ENCODE data around the gene PUSL1. TPM values are rescaled to one million over a fixed set of nuclear protein-coding genes. Genes with fewer than 3 reads are reported as not detected.

The PUSL1 gene
- total RNA-seq, 2 experiments from 2014 or later: 23.9 to 25.4 TPM

- ATAC-seq (no peak), DNase-seq (no peak)
- no peaks in the 10 kb centered on the region for H3K9me3 Mint-ChIP-seq
- CTCF ChIA-PET: no interaction called here
- no peaks in the 10 kb centered on the region for H3K4me1 Mint-ChIP-seq (ENCODE audit: low read depth)
- TF ChIP-seq CTCF (IDR thresholded peaks at IDR 0.05): no peak
- H3K36me3 Mint-ChIP-seq (ENCODE audit: low read depth): peaks cover 1% of the 10 kb centered on the region
- no peak overlapping the region for H3K4me3 Mint-ChIP-seq
- no peaks in the 10 kb centered on the region for H3K27me3 Mint-ChIP-seq
- POLR2A ChIA-PET: interaction anchor here (2.9 kb wide), 1 partner anchor 8 kb away, joined by 10 read pairs; no protein-coding TSS in a partner anchor
- intact Hi-C loops (cut with micrococcal nuclease): no loop called here
- H3K27ac Mint-ChIP-seq: no peak overlapping the region
These were observed 25.3 kb downstream of the PUSL1 start for GRCh38 chr1:1333551-1334241.

- Mint-ChIP-seq H3K9me3 (no peaks in the 10 kb centered on the region), H3K4me1 (ENCODE audit: low read depth) (no peaks in the 10 kb centered on the region), H3K4me3 (no peak overlapping the region), H3K36me3 (ENCODE audit: low read depth) (peaks cover 4% of the 10 kb centered on the region), H3K27me3 (no peaks in the 10 kb centered on the region), H3K27ac (no peak overlapping the region)
- DNase-seq: no peak
- CTCF ChIA-PET: no interaction called here
- intact Hi-C loops (cut with micrococcal nuclease): no loop called here
- ATAC-seq: no peak
- no peak for TF ChIP-seq CTCF (IDR thresholded peaks at IDR 0.05)
- POLR2A ChIA-PET: interaction anchor here (2.9 kb wide), 1 partner anchor 9 kb away, joined by 10 read pairs; no protein-coding TSS in a partner anchor
These were observed 26.4 kb downstream of the PUSL1 start for GRCh38 chr1:1334835-1335234.

GRCh38 chr1:1335283-1335682 is 26.9 kb downstream of the PUSL1 start:
- ATAC-seq (no peak), DNase-seq (no peak)
- ChIA-PET POLR2A (interaction anchor here (0.9 to 2.9 kb wide), 2 partner anchors 9 to 21 kb away, joined by 3 to 10 read pairs; no protein-coding TSS in a partner anchor), CTCF (no interaction called here)
- H3K9me3 Mint-ChIP-seq: no peaks in the 10 kb centered on the region
- H3K4me1 Mint-ChIP-seq (ENCODE audit: low read depth): no peaks in the 10 kb centered on the region
- no peak overlapping the region for H3K4me3 Mint-ChIP-seq
- intact Hi-C loops (cut with micrococcal nuclease): no loop called here
- no peak overlapping the region for H3K27ac Mint-ChIP-seq
- H3K36me3 Mint-ChIP-seq (ENCODE audit: low read depth): peaks cover 5% of the 10 kb centered on the region
- no peak for TF ChIP-seq CTCF (IDR thresholded peaks at IDR 0.05)
- H3K27me3 Mint-ChIP-seq: no peaks in the 10 kb centered on the region

GRCh38 chr1:1335792-1336248 is 27.4 kb downstream of the PUSL1 start:
- no peaks in the 10 kb centered on the region for H3K27me3 Mint-ChIP-seq
- intact Hi-C loops (cut with micrococcal nuclease): no loop called here
- no peaks in the 10 kb centered on the region for H3K4me1 Mint-ChIP-seq (ENCODE audit: low read depth)
- no peak overlapping the region for H3K4me3 Mint-ChIP-seq
- H3K9me3 Mint-ChIP-seq: no peaks in the 10 kb centered on the region
- no peak overlapping the region for H3K27ac Mint-ChIP-seq
- no peak for DNase-seq
- POLR2A ChIA-PET: interaction anchor here (0.9 to 2.9 kb wide), 2 partner anchors 10 to 21 kb away, joined by 3 to 10 read pairs; no protein-coding TSS in a partner anchor
- peaks cover 10% of the 10 kb centered on the region for H3K36me3 Mint-ChIP-seq (ENCODE audit: low read depth)
- CTCF ChIA-PET: no interaction called here
- no peak for TF ChIP-seq CTCF (IDR thresholded peaks at IDR 0.05)
- ATAC-seq: no peak

GRCh38 chr1:1336446-1336845 is 28.0 kb downstream of the PUSL1 start:
- no peaks in the 10 kb centered on the region for H3K4me1 Mint-ChIP-seq (ENCODE audit: low read depth)
- H3K27me3 Mint-ChIP-seq: no peaks in the 10 kb centered on the region
- ChIA-PET CTCF (no interaction called here), POLR2A (interaction anchor here (0.9 to 2.9 kb wide), 2 partner anchors 11 to 22 kb away, joined by 3 to 10 read pairs; no protein-coding TSS in a partner anchor)
- DNase-seq (no peak), ATAC-seq (no peak)
- intact Hi-C loops (cut with micrococcal nuclease): no loop called here
- TF ChIP-seq CTCF (IDR thresholded peaks at IDR 0.05): no peak
- peaks cover 16% of the 10 kb centered on the region for H3K36me3 Mint-ChIP-seq (ENCODE audit: low read depth)
- no peak overlapping the region for H3K4me3 Mint-ChIP-seq
- no peak overlapping the region for H3K27ac Mint-ChIP-seq
- H3K9me3 Mint-ChIP-seq: no peaks in the 10 kb centered on the region

All from activated CD8-positive, alpha-beta T cell treated with anti-CD3 and anti-CD28 coated beads for 36 hours (primary cell).